ENCODE data around the gene ANKS1B.
A peak's percentile ranks its signal among the peaks of the same experiment; 100 is the strongest.
"Not testable (repeated sequence)": the region's sequence is repeated elsewhere in the genome, so short reads cannot be mapped to it uniquely, and the experiment has no call there.

ANKS1B gene

GRCh38 chr12:99053616-99054362 is 930.9 kb downstream of the ANKS1B start:
- ATAC-seq (ENCODE audit: low read depth) (no peak), DNase-seq (ENCODE audit: low spot score in 2 of 2) (no peak)
- Mint-ChIP-seq H3K4me3 (no peak overlapping the region), H3K4me1 (no peaks in the 10 kb centered on the region), H3K27ac (no peak overlapping the region), H3K36me3 (no peaks in the 10 kb centered on the region), H3K9me3 (peaks cover 2% of the 10 kb centered on the region), H3K27me3 (no peaks in the 10 kb centered on the region)

- DNase-seq (ENCODE audit: low spot score in 2 of 2) (no peak), ATAC-seq (ENCODE audit: low read depth) (no peak)
- peaks cover 4% of the 10 kb centered on the region for H3K9me3 Mint-ChIP-seq
- no peaks in the 10 kb centered on the region for H3K4me1 Mint-ChIP-seq
- H3K36me3 Mint-ChIP-seq = no peaks in the 10 kb centered on the region
- H3K27ac Mint-ChIP-seq = no peak overlapping the region
- no peak overlapping the region for H3K4me3 Mint-ChIP-seq
- no peaks in the 10 kb centered on the region for H3K27me3 Mint-ChIP-seq
These were observed 935.0 kb downstream of the ANKS1B start for GRCh38 chr12:99049774-99050173.

GRCh38 chr12:99045158-99045557 is 939.6 kb downstream of the ANKS1B start:
- no peak for DNase-seq (ENCODE audit: low spot score in 2 of 2)
- peaks cover 7% of the 10 kb centered on the region for H3K27me3 Mint-ChIP-seq
- no peak for ATAC-seq (ENCODE audit: low read depth)
- peaks cover 4% of the 10 kb centered on the region for H3K9me3 Mint-ChIP-seq
- no peak overlapping the region for H3K27ac Mint-ChIP-seq
- no peak overlapping the region for H3K4me3 Mint-ChIP-seq
- H3K36me3 Mint-ChIP-seq = no peaks in the 10 kb centered on the region
- no peaks in the 10 kb centered on the region for H3K4me1 Mint-ChIP-seq

GRCh38 chr12:99043319-99043914 is 941.3 kb downstream of the ANKS1B start:
- Mint-ChIP-seq H3K4me1 (no peaks in the 10 kb centered on the region), H3K4me3 (no peak overlapping the region), H3K27ac (no peak overlapping the region), H3K36me3 (no peaks in the 10 kb centered on the region), H3K27me3 (peaks cover 7% of the 10 kb centered on the region), H3K9me3 (peaks cover 4% of the 10 kb centered on the region)
- no peak for ATAC-seq (ENCODE audit: low read depth)
- peak; percentile 14 for DNase-seq (ENCODE audit: low spot score in 2 of 2)

GRCh38 chr12:99042226-99042625 is 942.5 kb downstream of the ANKS1B start:
- ATAC-seq (ENCODE audit: low read depth) (no peak), DNase-seq (ENCODE audit: low spot score in 2 of 2) (no peak)
- no peaks in the 10 kb centered on the region for H3K9me3 Mint-ChIP-seq
- H3K36me3 Mint-ChIP-seq = no peaks in the 10 kb centered on the region
- H3K27ac Mint-ChIP-seq = no peak overlapping the region
- peaks cover 7% of the 10 kb centered on the region for H3K27me3 Mint-ChIP-seq
- no peak overlapping the region for H3K4me3 Mint-ChIP-seq
- no peaks in the 10 kb centered on the region for H3K4me1 Mint-ChIP-seq

GRCh38 chr12:99039367-99040120 is 945.2 kb downstream of the ANKS1B start:
- Mint-ChIP-seq H3K36me3 (no peaks in the 10 kb centered on the region), H3K4me1 (no peaks in the 10 kb centered on the region), H3K4me3 (no peak overlapping the region), H3K27ac (no peak overlapping the region), H3K9me3 (no peaks in the 10 kb centered on the region), H3K27me3 (peaks cover 7% of the 10 kb centered on the region)
- ATAC-seq (ENCODE audit: low read depth) (no peak), DNase-seq (ENCODE audit: low spot score in 2 of 2) (no peak)

- Mint-ChIP-seq H3K4me1 (no peaks in the 10 kb centered on the region), H3K27me3 (no peaks in the 10 kb centered on the region), H3K9me3 (peaks cover 3% of the 10 kb centered on the region), H3K4me3 (no peak overlapping the region), H3K36me3 (no peaks in the 10 kb centered on the region), H3K27ac (no peak overlapping the region)
- ATAC-seq (ENCODE audit: low read depth) (no peak), DNase-seq (ENCODE audit: low spot score in 2 of 2) (no peak)
These were observed 948.2 kb downstream of the ANKS1B start for GRCh38 chr12:99036566-99036965.

- H3K27me3 Mint-ChIP-seq = no peaks in the 10 kb centered on the region
- H3K27ac Mint-ChIP-seq = no peak overlapping the region
- no peak for DNase-seq (ENCODE audit: low spot score in 2 of 2)
- H3K4me1 Mint-ChIP-seq = no peaks in the 10 kb centered on the region
- no peak overlapping the region for H3K4me3 Mint-ChIP-seq
- no peak for ATAC-seq (ENCODE audit: low read depth)
- no peaks in the 10 kb centered on the region for H3K36me3 Mint-ChIP-seq
- peaks cover 3% of the 10 kb centered on the region for H3K9me3 Mint-ChIP-seq
These were observed 948.9 kb downstream of the ANKS1B start for GRCh38 chr12:99035803-99036202.

- H3K27me3 Mint-ChIP-seq; H3K36me3 Mint-ChIP-seq; H3K9me3 Mint-ChIP-seq; H3K4me3 Mint-ChIP-seq; H3K4me1 Mint-ChIP-seq; H3K27ac Mint-ChIP-seq; DNase-seq (ENCODE audit: low spot score in 2 of 2); ATAC-seq (ENCODE audit: low read depth): not testable (repeated sequence)
These were observed 950.5 kb downstream of the ANKS1B start for GRCh38 chr12:99034201-99034600.

- no peaks in the 10 kb centered on the region for H3K36me3 Mint-ChIP-seq
- H3K27me3 Mint-ChIP-seq = peaks cover 3% of the 10 kb centered on the region
- H3K4me1 Mint-ChIP-seq = no peaks in the 10 kb centered on the region
- DNase-seq (ENCODE audit: low spot score in 2 of 2) (no peak), ATAC-seq (ENCODE audit: low read depth) (no peak)
- H3K27ac Mint-ChIP-seq = no peak overlapping the region
- peaks cover 3% of the 10 kb centered on the region for H3K9me3 Mint-ChIP-seq
- no peak overlapping the region for H3K4me3 Mint-ChIP-seq
These were observed 955.0 kb downstream of the ANKS1B start for GRCh38 chr12:99029511-99030271.

GRCh38 chr12:99027461-99027860 is 957.3 kb downstream of the ANKS1B start:
- H3K4me3 Mint-ChIP-seq = no peak overlapping the region
- DNase-seq (ENCODE audit: low spot score in 2 of 2) (no peak), ATAC-seq (ENCODE audit: low read depth) (no peak)
- H3K27ac Mint-ChIP-seq = no peak overlapping the region
- H3K9me3 Mint-ChIP-seq = peaks cover 4% of the 10 kb centered on the region
- H3K36me3 Mint-ChIP-seq = no peaks in the 10 kb centered on the region
- peaks cover 4% of the 10 kb centered on the region for H3K27me3 Mint-ChIP-seq
- H3K4me1 Mint-ChIP-seq = no peaks in the 10 kb centered on the region

- peaks cover 1% of the 10 kb centered on the region for H3K9me3 Mint-ChIP-seq
- ATAC-seq (ENCODE audit: low read depth) = no peak
- no peaks in the 10 kb centered on the region for H3K4me1 Mint-ChIP-seq
- H3K4me3 Mint-ChIP-seq = no peak overlapping the region
- DNase-seq (ENCODE audit: low spot score in 2 of 2) = no peak
- H3K27me3 Mint-ChIP-seq = peaks cover 4% of the 10 kb centered on the region
- no peak overlapping the region for H3K27ac Mint-ChIP-seq
- H3K36me3 Mint-ChIP-seq = no peaks in the 10 kb centered on the region
These were observed 957.7 kb downstream of the ANKS1B start for GRCh38 chr12:99027055-99027393.

GRCh38 chr12:99026332-99027054 is 958.2 kb downstream of the ANKS1B start:
- Mint-ChIP-seq H3K9me3 (peaks cover 1% of the 10 kb centered on the region), H3K36me3 (no peaks in the 10 kb centered on the region)
- ATAC-seq (ENCODE audit: low read depth) = no peak

More at GRCh38 chr12:99026332-99027054, 958.2 kb downstream of the ANKS1B start:
- no peak overlapping the region for H3K4me3 Mint-ChIP-seq
- no peaks in the 10 kb centered on the region for H3K4me1 Mint-ChIP-seq
- DNase-seq (ENCODE audit: low spot score in 2 of 2) = no peak
- H3K27ac Mint-ChIP-seq = no peak overlapping the region
- peaks cover 4% of the 10 kb centered on the region for H3K27me3 Mint-ChIP-seq

Data from memory B cell (primary cell).